ENCODE data around the gene TTC1.
"Not testable (repeated sequence)": the region's sequence is repeated elsewhere in the genome, so short reads cannot be mapped to it uniquely, and the experiment has no call there.

TTC1 gene

DNA sequence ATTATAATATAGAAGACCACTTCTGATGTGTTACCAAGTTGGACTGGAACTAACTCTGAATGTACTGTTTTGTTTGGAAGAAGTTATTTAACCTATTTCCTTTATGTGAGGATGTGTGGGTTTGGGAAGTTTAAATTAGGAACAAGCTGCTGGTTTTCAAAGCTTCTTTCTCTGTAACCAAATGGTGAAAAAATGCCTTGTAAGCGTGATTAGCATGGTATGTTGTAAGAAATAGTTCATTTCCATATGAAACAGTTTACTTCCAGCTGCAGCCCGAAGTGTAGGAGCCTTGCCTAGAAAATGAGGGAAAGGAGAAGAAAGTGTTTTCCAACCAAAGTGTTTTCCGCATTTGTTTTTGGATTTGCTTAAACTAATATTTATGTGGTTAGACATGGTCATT, 36.0 kb downstream of the TTC1 start:
- H3K4me3 Mint-ChIP-seq, result no peak overlapping the region
- peaks cover 15% of the 10 kb centered on the region for H3K36me3 Mint-ChIP-seq
- H3K27me3 Mint-ChIP-seq, result no peaks in the 10 kb centered on the region
- no peak overlapping the region for H3K27ac Mint-ChIP-seq
- H3K4me1 Mint-ChIP-seq (ENCODE audit: low read depth), result no peaks in the 10 kb centered on the region
- H3K9me3 Mint-ChIP-seq (ENCODE audit: low read depth), result no peaks in the 10 kb centered on the region

DNA sequence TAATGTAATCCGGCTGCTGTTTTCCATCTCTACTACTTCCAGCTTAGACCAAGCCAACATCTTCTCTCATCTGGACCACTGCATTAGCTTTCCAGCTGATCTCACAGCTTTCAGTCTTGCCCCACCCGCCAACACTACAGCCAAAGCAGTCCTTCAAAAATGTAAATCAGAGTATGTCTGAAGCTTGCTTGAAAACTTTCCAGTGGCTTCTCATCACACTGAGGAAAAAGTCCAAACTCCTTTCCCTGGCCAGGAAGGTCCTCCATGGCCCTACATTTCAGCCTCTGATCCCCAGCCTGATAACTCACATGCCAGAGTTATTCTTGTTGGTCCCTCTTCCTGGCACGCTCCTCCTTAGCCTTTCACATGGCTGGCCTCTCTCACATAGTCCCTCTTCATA, 38.5 kb downstream of the TTC1 start:
- peaks cover 19% of the 10 kb centered on the region for H3K36me3 Mint-ChIP-seq
- no peaks in the 10 kb centered on the region for H3K9me3 Mint-ChIP-seq (ENCODE audit: low read depth)
- H3K4me3 Mint-ChIP-seq, result no peak overlapping the region
- H3K4me1 Mint-ChIP-seq (ENCODE audit: low read depth), result no peaks in the 10 kb centered on the region
- no peak overlapping the region for H3K27ac Mint-ChIP-seq
- no peaks in the 10 kb centered on the region for H3K27me3 Mint-ChIP-seq

DNA sequence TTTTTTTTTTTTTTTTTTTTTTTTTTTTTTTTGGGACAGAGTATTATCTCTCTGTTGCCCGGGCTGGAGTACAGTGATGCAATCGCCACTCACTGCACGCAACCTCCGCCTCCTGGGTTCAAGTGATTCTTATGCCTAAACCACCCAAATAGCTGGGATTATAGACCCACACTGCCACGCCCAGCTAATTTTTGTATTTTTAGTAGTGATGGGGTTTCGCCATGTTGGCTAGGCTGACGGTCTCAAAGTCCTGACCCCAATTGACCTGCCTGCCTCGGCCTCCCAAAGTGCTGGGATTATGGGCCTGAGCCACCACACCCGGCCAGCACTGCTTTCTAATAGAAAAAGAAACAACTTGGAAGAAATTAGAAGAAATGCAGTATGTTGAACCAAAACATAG, 39.2 kb downstream of the TTC1 start:
- Mint-ChIP-seq H3K9me3 (ENCODE audit: low read depth) (no peaks in the 10 kb centered on the region), H3K27me3 (no peaks in the 10 kb centered on the region), H3K27ac (no peak overlapping the region), H3K36me3 (peaks cover 18% of the 10 kb centered on the region), H3K4me1 (ENCODE audit: low read depth) (no peaks in the 10 kb centered on the region), H3K4me3 (no peak overlapping the region)

DNA sequence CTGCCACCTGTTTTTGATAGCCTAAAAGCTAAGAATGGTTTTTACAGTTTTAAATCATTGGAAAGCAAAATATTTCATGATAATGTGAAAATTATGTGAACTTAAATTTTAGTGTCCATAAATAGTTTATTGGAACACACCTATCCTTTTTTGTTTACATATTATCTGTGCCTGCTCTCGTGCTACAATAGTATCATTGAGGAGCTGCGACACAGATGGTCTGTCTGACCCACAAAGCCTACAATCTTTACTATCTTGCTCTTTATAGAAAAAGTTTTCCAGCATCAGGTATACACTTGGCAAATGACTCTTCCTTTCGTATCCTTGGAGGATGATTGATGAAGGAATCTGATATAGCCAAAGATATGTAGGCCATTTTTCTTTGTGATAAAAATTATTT, 40.2 kb downstream of the TTC1 start:
- no peaks in the 10 kb centered on the region for H3K9me3 Mint-ChIP-seq (ENCODE audit: low read depth)

DNA sequence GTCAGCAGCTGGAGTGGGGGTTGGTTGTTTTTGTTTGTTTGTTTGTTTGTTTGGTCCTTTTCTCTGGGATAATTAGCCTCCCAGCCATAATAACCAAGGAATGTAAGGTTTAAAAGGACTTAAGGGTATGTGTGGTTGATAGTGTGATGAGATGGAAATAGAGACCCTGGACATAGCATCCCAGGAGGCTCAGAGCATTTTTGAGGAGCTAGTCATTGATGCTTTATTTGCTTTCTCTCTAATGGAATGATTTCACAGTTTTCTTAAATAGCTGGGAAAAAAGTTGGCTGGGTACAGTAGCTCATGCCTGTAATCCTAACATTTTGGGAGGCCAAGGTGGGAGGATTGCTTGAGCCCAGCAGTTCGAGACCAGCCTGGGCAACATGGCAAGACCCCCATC, 45.1 kb downstream of the TTC1 start:
- no peak overlapping the region for H3K4me3 Mint-ChIP-seq
- no peaks in the 10 kb centered on the region for H3K27me3 Mint-ChIP-seq

More for the DNA sequence above, 40.2 kb downstream of the TTC1 start:
- Mint-ChIP-seq H3K27ac (no peak overlapping the region), H3K36me3 (peaks cover 20% of the 10 kb centered on the region), H3K4me3 (no peak overlapping the region), H3K4me1 (ENCODE audit: low read depth) (no peaks in the 10 kb centered on the region), H3K27me3 (no peaks in the 10 kb centered on the region)

DNA sequence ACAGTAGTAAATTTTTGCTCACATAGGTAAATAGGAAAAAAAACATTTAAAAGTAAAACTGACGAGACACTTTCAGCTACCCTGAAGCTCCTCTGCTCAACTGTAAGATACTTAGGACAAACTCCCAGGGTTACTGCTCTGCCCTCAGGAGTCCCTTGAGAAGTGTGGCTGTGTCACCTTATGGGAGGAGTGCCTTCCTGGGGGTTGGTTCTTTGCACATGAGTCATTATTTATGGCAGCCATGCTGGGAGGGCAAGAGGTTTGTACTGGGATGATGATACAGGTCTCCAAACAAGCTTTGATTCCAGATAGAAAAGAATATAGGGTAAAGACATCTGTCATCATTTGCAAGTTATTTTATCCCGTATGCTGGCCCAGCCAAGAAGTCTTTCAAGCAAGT, 45.9 kb downstream of the TTC1 start:
- no peaks in the 10 kb centered on the region for H3K4me1 Mint-ChIP-seq (ENCODE audit: low read depth)
- no peak overlapping the region for H3K27ac Mint-ChIP-seq
- no peaks in the 10 kb centered on the region for H3K9me3 Mint-ChIP-seq (ENCODE audit: low read depth)
- H3K27me3 Mint-ChIP-seq, result no peaks in the 10 kb centered on the region
- H3K4me3 Mint-ChIP-seq, result no peak overlapping the region
- H3K36me3 Mint-ChIP-seq, result peaks cover 21% of the 10 kb centered on the region

More for the DNA sequence above, 45.1 kb downstream of the TTC1 start:
- no peaks in the 10 kb centered on the region for H3K9me3 Mint-ChIP-seq (ENCODE audit: low read depth)
- no peak overlapping the region for H3K27ac Mint-ChIP-seq
- H3K4me1 Mint-ChIP-seq (ENCODE audit: low read depth), result no peaks in the 10 kb centered on the region
- peaks cover 21% of the 10 kb centered on the region for H3K36me3 Mint-ChIP-seq

DNA sequence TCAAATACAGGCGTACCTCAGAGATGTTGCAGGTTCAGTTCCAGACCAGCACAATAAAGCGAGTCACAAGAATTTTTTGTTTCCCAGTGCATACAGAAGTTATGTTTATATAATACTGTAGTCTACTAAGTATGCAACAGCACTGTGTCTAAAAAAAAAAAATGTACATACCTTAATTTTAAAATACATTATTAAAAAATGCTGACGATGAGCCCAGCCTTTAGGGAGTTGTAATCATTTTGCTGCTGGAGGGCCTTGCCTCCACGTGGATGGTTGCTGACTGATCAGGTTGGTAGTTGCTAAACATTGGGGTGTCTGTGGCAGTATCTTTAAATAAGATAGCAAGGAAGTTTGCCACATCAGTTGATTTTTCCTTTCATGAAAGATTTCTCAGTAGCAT, 48.3 kb downstream of the TTC1 start:
- Mint-ChIP-seq H3K27ac (no peak overlapping the region), H3K36me3 (peaks cover 21% of the 10 kb centered on the region), H3K4me3 (no peak overlapping the region), H3K9me3 (ENCODE audit: low read depth) (no peaks in the 10 kb centered on the region), H3K4me1 (ENCODE audit: low read depth) (no peaks in the 10 kb centered on the region), H3K27me3 (no peaks in the 10 kb centered on the region)

DNA sequence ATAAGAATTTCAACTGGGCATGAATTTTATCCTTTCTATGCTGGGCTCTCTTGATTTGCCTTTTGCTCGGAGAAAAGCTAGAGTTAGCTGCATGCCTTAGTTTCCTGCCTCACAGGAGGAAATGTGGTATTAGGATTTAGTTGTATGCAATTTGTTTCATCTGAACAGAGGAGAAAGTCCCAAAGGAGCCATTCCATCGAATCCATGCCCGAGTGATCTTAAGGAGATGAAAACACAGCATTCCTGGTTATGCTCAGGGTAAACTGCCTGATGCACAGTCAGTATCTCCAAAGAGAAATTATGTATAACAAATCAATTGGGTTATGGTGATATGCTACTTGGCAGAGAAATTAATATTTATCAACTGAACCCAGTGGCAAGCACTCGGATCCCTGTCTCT, 51.1 kb downstream of the TTC1 start:
- peaks cover 12% of the 10 kb centered on the region for H3K36me3 Mint-ChIP-seq
- H3K27me3 Mint-ChIP-seq, result no peaks in the 10 kb centered on the region
- H3K27ac Mint-ChIP-seq, result no peak overlapping the region
- no peaks in the 10 kb centered on the region for H3K4me1 Mint-ChIP-seq (ENCODE audit: low read depth)
- no peaks in the 10 kb centered on the region for H3K9me3 Mint-ChIP-seq (ENCODE audit: low read depth)
- H3K4me3 Mint-ChIP-seq, result no peak overlapping the region

DNA sequence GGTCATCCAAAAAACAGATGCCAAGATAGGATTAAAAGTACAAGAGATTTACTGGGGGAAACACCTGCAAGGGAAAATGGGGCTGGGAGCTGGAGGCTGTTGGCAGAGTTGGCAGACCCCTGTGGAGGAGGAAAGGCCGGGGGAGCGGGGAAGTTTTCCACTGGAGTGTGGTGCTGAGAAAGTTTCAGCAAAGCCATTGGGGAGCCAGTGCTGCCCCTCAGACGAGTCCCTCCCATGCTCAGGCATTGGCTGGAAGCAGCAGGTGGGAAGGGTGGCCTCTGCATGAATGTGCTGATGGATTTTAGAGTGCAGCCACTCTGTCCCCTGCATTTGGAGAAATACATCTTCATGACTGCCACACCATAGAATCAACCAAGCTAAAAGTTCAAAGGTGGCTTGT, 52.8 kb downstream of the TTC1 start:
- H3K36me3 Mint-ChIP-seq, result peaks cover 9% of the 10 kb centered on the region
- H3K27ac Mint-ChIP-seq, result no peak overlapping the region
- no peaks in the 10 kb centered on the region for H3K27me3 Mint-ChIP-seq
- H3K4me3 Mint-ChIP-seq, result no peak overlapping the region
- H3K9me3 Mint-ChIP-seq (ENCODE audit: low read depth), result no peaks in the 10 kb centered on the region
- no peaks in the 10 kb centered on the region for H3K4me1 Mint-ChIP-seq (ENCODE audit: low read depth)

DNA sequence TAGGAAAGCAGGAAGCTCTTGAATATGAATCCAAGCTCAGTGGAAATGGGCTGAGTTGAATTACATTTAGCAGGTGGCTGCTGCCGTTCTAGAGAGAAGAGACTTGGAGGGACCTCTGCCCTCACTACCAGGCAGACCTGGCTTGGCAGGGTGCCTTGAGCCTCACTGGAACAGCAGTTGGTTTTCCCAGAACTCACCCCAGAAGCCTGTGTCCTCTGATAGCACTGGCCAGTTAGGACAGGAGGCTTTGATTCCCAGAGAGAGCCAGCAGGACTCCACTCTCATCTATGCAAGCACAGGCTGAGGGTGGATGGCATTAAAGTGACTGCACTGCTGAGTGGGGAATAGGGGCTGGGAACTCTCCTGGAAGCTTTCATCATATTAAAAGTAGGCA, 55.5 kb downstream of the TTC1 start:
- H3K4me1 Mint-ChIP-seq (ENCODE audit: low read depth), result no peaks in the 10 kb centered on the region
- no peaks in the 10 kb centered on the region for H3K27me3 Mint-ChIP-seq
- H3K9me3 Mint-ChIP-seq (ENCODE audit: low read depth), result no peaks in the 10 kb centered on the region
- H3K4me3 Mint-ChIP-seq, result no peak overlapping the region
- no peak overlapping the region for H3K27ac Mint-ChIP-seq
- peaks cover 4% of the 10 kb centered on the region for H3K36me3 Mint-ChIP-seq

DNA sequence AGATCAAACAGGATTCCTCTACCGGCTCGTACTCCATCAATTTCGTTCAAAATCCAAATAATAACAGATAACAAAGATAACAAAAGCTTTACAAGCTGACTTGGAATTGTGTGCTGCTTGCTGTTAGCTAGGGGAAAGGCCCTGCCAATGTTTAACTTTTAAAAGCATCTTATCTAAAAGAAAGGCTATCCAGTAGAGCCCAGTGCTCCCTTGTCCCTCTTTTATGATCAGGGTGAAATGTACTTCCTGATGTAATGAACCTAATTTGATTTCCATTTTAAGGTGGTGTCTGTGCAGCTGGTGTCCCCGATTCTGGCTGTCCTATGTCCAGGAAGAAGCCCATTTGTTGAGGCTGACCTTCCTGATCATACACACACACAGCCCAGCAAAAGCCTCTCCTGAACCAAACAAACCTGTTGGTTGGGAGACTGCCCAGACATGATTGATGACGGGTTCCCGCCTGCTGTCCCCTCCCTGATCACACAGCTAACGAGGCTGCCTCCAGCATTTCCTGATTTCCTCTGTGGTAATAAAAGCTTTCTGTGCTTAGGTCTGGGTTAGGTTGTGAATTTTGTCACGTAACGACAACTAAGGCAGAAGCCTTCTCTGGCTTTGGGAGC, 56.2 kb downstream of the TTC1 start:
- Mint-ChIP-seq H3K4me3 (no peak overlapping the region), H3K9me3 (ENCODE audit: low read depth) (no peaks in the 10 kb centered on the region), H3K27me3 (no peaks in the 10 kb centered on the region), H3K27ac (no peak overlapping the region), H3K4me1 (ENCODE audit: low read depth) (no peaks in the 10 kb centered on the region), H3K36me3 (peaks cover 4% of the 10 kb centered on the region)

DNA sequence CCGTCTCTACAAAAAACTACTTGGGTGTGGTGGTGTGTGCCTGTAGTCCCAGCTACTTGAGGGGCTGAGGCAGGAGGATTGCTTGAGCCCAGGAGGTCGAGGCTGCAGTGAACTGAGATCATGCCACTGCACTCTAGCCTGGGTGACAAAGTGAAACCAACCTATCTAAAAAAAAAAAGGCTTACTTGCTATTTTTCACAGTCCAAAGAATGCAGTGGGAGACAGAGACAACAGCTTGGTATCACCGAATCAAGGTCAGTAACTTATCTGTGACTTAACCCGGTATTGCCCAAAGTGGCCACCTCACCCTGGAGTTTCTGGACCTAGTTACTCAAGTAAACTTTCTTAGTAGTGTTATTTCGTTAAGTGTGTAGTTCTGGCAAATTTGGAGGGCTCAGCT, 60.2 kb downstream of the TTC1 start:
- not testable (repeated sequence) for H3K27ac Mint-ChIP-seq; H3K9me3 Mint-ChIP-seq (ENCODE audit: low read depth); H3K4me1 Mint-ChIP-seq (ENCODE audit: low read depth); H3K4me3 Mint-ChIP-seq; H3K36me3 Mint-ChIP-seq; H3K27me3 Mint-ChIP-seq

DNA sequence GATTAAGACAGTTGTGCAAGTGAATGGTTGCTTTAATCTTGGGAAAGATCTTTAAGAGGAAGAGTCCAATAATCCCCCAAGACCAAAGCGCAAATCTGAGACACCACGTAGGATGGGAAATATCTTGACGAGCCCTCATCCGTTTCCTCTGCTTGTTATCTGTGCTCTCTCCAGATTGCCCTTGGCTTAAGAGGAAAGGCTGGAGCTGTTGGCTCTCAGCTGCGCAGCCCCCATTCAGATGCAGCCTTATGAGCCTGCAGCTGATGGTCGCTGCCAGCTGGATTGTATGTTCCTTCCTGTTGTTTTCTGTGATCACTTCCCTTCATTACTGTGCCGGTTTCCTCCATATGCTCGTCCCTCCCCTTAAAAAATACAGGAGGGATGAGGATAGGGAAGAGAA, 62.6 kb downstream of the TTC1 start:
- Mint-ChIP-seq H3K9me3 (ENCODE audit: low read depth) (no peaks in the 10 kb centered on the region), H3K4me1 (ENCODE audit: low read depth) (no peaks in the 10 kb centered on the region), H3K4me3 (no peak overlapping the region), H3K27me3 (no peaks in the 10 kb centered on the region), H3K27ac (no peak overlapping the region), H3K36me3 (no peaks in the 10 kb centered on the region)

DNA sequence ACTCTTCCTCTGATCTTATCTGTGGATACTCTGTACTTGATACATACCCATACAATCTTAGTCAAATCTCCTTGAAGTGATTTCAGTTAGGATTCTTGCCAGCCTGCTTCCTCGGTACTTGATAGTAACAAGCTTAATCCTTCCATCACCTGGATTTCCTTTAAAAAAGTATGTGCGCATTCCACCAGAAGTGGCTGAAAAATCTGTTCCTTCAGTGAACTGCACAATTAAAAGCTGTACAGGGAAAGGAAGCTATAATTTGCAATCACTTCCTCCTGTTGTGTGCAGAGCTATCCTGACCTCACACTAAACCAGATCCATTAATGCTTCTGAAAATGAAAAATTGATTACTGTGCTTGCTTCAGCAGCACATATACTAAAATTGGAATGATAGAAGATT, 63.0 kb downstream of the TTC1 start:
- no peak overlapping the region for H3K27ac Mint-ChIP-seq
- H3K27me3 Mint-ChIP-seq, result no peaks in the 10 kb centered on the region
- no peak overlapping the region for H3K4me3 Mint-ChIP-seq
- no peaks in the 10 kb centered on the region for H3K4me1 Mint-ChIP-seq (ENCODE audit: low read depth)
- no peaks in the 10 kb centered on the region for H3K36me3 Mint-ChIP-seq
- H3K9me3 Mint-ChIP-seq (ENCODE audit: low read depth), result no peaks in the 10 kb centered on the region

DNA sequence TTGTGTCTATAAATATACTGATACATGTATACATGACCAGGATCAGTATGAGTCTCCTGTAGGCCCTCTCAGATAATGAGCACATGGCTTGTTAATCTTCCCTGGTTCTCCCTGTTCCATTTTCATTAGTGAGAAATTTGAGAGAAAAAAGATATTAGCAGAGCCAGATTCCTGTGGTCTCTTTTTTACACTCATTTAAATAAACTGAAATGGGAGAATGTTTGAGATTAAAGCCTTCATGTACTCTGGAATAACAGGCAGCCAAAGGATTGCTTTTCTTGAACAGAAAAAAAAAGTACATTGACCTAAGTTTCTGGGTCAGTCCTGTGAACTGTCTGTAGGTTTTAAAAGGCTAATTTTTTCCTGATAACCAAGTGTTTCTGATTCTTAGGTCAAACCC, 66.1 kb downstream of the TTC1 start:
- Mint-ChIP-seq H3K9me3 (ENCODE audit: low read depth) (no peaks in the 10 kb centered on the region), H3K4me1 (ENCODE audit: low read depth) (no peaks in the 10 kb centered on the region), H3K27ac (no peak overlapping the region), H3K36me3 (peaks cover 9% of the 10 kb centered on the region), H3K4me3 (no peak overlapping the region), H3K27me3 (no peaks in the 10 kb centered on the region)

DNA sequence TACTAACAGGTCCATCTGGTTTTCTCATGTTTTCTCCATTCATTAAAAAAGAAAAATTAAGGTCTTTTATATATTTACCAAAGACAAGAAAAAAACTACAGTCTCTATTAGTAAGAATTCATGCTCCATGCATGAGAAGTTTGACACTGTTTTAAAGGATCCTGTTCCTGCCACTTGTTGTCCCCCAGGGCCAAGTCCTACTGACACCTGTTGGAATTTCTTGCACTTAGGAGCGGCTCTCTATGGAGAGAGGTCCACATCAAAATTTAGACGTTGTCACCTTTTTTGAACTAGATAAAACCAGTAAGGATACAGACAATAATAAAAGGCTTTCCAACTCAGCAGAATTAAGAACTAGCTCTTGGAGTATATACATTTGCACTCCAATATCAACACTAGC, 68.1 kb downstream of the TTC1 start:
- peaks cover 9% of the 10 kb centered on the region for H3K36me3 Mint-ChIP-seq
- no peaks in the 10 kb centered on the region for H3K9me3 Mint-ChIP-seq (ENCODE audit: low read depth)

More for the DNA sequence above, 68.1 kb downstream of the TTC1 start:
- Mint-ChIP-seq H3K27ac (no peak overlapping the region), H3K4me1 (ENCODE audit: low read depth) (no peaks in the 10 kb centered on the region), H3K4me3 (no peak overlapping the region), H3K27me3 (no peaks in the 10 kb centered on the region)
